Thoracic aorta (tissue), 2 donors: ENCODE measurements around the gene DGLUCY. TPM values are rescaled to one million over a fixed set of nuclear protein-coding genes. Genes with fewer than 3 reads are reported as not detected.

Experiments used
- ATAC-seq: fragments of 150-250 bp; one replicate; pipeline ENCODE4 v1.8.0; 2017; ENCODE audit warnings: low read depth; ENCODE audit not compliant: insufficient number of reproducible peaks, low FRiP score
- DNase-seq: peaks from one replicate; pipeline ENCODE4 v3.0.0-alpha.2; 2020; ENCODE audit warnings: low spot score
- H3K27ac ChIP-seq, 2 donors: fragments of 200-600 bp; sonication (generic); 1 replicate in 1 of 2; 2 replicates in 1 of 2; pipeline ENCODE4 v1.5.1; 2016; ENCODE audit warnings: mild to moderate bottlenecking in 2 of 2, moderate library complexity in 2 of 2
- H3K27me3 ChIP-seq: fragments of 200-600 bp; sonication (generic); replicated peaks from 2 replicates; pipeline ENCODE4 v1.6.0; 2016; ENCODE audit warnings: mild to moderate bottlenecking; ENCODE audit not compliant: insufficient read depth
- H3K36me3 ChIP-seq: fragments of 200-600 bp; sonication (generic); one replicate; pipeline ENCODE4 v1.5.1; 2016
- H3K4me1 ChIP-seq, 2 donors: fragments of 200-600 bp; sonication (generic); 1 replicate in 1 of 2; 2 replicates in 1 of 2; pipeline versions ENCODE4 v1.5.1 to v1.6.0; 2016; ENCODE audit warnings: low read depth in 2 of 2, mild to moderate bottlenecking in 1 of 2; ENCODE audit not compliant: control insufficient read depth in 1 of 2
- H3K4me3 ChIP-seq: fragments of 200-600 bp; sonication (generic); 2 replicates; pipeline ENCODE4 v1.5.1; 2016; ENCODE audit warnings: mild to moderate bottlenecking
- H3K9me3 ChIP-seq: fragments of 200-600 bp; sonication (generic); 2 replicates; pipeline ENCODE4 v1.5.1; 2016
- CTCF ChIP-seq: fragments of 200-600 bp; sonication (generic); IDR thresholded peaks from one replicate; pipeline ENCODE4 v1.5.1; 2019; ENCODE audit warnings: antibody characterized with exemption
- total RNA-seq, 2 donors: library from RNA; depleted of rRNA; stranded (reverse); fragments of >200 nt; gene quantifications; one replicate each; pipeline versions ENCODE4 v1.1.0 to v1.2.3, GENCODE V29; 2016

Gene DGLUCY
- total RNA-seq, 2 donors from 2014 or later: 24.4 to 36.7 TPM

GRCh38 chr14:91126761-91127160 lies 12.9 kb downstream of the DGLUCY start:
- ATAC-seq (no peak), DNase-seq (no peak)
- Histone ChIP-seq H3K27me3 (no peaks in the 10 kb centered on the region), H3K36me3 (peaks cover 4% of the 10 kb centered on the region), H3K27ac (no peak overlapping the region), H3K4me3 (no peak overlapping the region), H3K9me3 (no peaks in the 10 kb centered on the region), H3K4me1 (peaks cover 0 to 3% of the 10 kb centered on the region in 2 donors)
- no peak for TF ChIP-seq CTCF

GRCh38 chr14:91127401-91127801 lies 13.5 kb downstream of the DGLUCY start:
- Histone ChIP-seq H3K27ac (no peak overlapping the region), H3K9me3 (no peaks in the 10 kb centered on the region), H3K4me1 (peaks cover 0 to 3% of the 10 kb centered on the region in 2 donors), H3K36me3 (peaks cover 4% of the 10 kb centered on the region), H3K4me3 (no peak overlapping the region), H3K27me3 (no peaks in the 10 kb centered on the region)
- ATAC-seq (no peak), DNase-seq (no peak)
- no peak for TF ChIP-seq CTCF

DNA sequence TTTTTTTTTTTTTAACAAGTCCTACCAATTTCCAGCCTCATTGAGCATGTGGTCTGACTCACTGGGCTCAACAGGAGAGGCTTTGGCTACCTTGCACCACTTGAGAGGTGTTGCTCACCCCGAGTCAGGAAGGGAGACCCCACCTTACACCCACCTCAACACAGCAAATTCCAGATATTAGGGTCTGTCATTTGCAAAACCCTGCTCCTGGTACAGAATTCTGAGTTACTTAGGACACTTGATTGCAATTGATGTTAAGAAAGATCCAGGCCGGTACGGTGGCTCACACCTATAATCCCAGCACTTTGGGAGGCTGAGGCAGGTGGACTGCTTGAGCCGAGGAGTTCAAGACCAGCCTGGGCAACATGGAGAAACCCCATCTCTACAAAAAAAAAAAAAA lies 14.1 kb downstream of the DGLUCY start:
- Histone ChIP-seq H3K36me3 (peaks cover 9% of the 10 kb centered on the region), H3K4me3 (no peak overlapping the region), H3K4me1 (peaks cover 0 to 3% of the 10 kb centered on the region in 2 donors), H3K9me3 (no peaks in the 10 kb centered on the region), H3K27me3 (no peaks in the 10 kb centered on the region), H3K27ac (no peak overlapping the region)
- no peak for TF ChIP-seq CTCF
- ATAC-seq (no peak), DNase-seq (no peak)

DNA sequence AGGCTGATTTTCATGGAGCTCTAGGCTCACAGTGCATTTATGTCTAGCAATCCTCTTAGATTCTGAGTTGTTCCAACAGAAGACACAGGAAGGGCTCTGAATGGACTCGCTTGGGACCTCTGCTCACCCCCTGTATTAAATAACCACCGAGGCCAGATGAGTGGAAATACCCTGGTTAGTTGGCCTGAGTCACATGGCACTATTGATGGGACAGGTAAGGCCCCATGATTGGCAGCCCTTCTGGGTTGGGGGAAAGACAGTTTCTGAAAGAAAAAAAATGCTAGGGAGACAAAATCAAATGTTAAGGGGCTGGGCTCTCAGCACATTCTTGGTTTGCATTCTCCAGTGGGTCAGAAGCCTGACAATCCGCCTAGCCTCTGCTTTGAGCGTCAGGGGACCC lies 14.8 kb downstream of the DGLUCY start:
- Histone ChIP-seq H3K4me1 (peaks cover 0 to 3% of the 10 kb centered on the region in 2 donors), H3K27me3 (no peaks in the 10 kb centered on the region), H3K27ac (no peak overlapping the region), H3K4me3 (no peak overlapping the region), H3K9me3 (no peaks in the 10 kb centered on the region), H3K36me3 (peaks cover 9% of the 10 kb centered on the region)
- ATAC-seq (no peak), DNase-seq (no peak)
- no peak for TF ChIP-seq CTCF

DNA sequence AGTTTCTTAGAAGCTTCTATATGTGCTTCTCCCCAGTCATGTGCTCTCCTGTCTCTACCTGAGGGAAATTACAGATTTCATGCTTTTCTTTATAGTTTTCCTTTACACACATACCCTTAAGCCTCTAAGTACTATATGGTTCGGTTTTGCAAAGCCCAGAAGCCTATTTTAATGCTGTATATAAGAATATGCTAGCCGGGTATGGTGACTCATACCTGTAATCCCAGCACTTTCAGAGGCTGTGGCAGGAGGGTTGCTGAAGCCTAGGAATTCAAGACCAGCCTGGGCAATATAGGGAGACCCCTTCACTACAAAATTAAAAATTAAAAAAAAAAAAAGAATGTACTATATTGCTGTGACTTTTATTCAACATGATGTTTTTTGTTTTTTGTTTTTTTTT lies 15.4 kb downstream of the DGLUCY start:
- DNase-seq (no peak), ATAC-seq (no peak)
- H3K9me3 ChIP-seq: no peaks in the 10 kb centered on the region
- no peak overlapping the region for H3K27ac ChIP-seq
- H3K27me3 ChIP-seq: no peaks in the 10 kb centered on the region
- H3K4me3 ChIP-seq: no peak overlapping the region
- peaks cover 9% of the 10 kb centered on the region for H3K36me3 ChIP-seq
- TF ChIP-seq CTCF: no peak
- H3K4me1 ChIP-seq: peaks cover 0 to 3% of the 10 kb centered on the region in 2 donors
